Endothelial cell (in vitro differentiated cells): Measurements from ENCODE around the gene RNF212. TPM values are rescaled to one million over a fixed set of nuclear protein-coding genes. Genes with fewer than 3 reads are reported as not detected.

ENCODE experiments used
- DNase-seq: peaks from one replicate; pipeline ENCODE4 v3.0.0; 2021; ENCODE audit warnings: low spot score
- H3K27ac Mint-ChIP-seq: one replicate; pipeline ENCODE4 v1.8.0; 2021; ENCODE audit warnings: mixed read lengths, inconsistent platforms; ENCODE audit not compliant: unreplicated experiment
- H3K27me3 Mint-ChIP-seq: one replicate; pipeline ENCODE4 v1.8.0; 2021; ENCODE audit warnings: mild to moderate bottlenecking, moderate library complexity, mixed read lengths, inconsistent platforms; ENCODE audit not compliant: unreplicated experiment
- H3K36me3 Mint-ChIP-seq: one replicate; pipeline ENCODE4 v1.8.0; 2021; ENCODE audit warnings: mild to moderate bottlenecking, low read depth, mixed read lengths, inconsistent platforms; ENCODE audit not compliant: unreplicated experiment
- H3K4me1 Mint-ChIP-seq: one replicate; pipeline ENCODE4 v1.8.0; 2021; ENCODE audit warnings: mild to moderate bottlenecking, mixed read lengths, inconsistent platforms; ENCODE audit not compliant: unreplicated experiment
- H3K4me3 Mint-ChIP-seq: one replicate; pipeline ENCODE4 v1.8.0; 2021; ENCODE audit warnings: mild to moderate bottlenecking, mixed read lengths, inconsistent platforms; ENCODE audit not compliant: unreplicated experiment
- H3K9me3 Mint-ChIP-seq: one replicate; pipeline ENCODE4 v1.8.0; 2021; ENCODE audit warnings: mixed read lengths, inconsistent platforms; ENCODE audit not compliant: unreplicated experiment
- total RNA-seq: library from RNA; stranded (reverse); fragmentation: NEBNext Ultra II Directional; extraction: Animal tissue kit (Norgen Biotek cat#: 25700); gene quantifications from one replicate; pipeline ENCODE4 v1.2.1, GENCODE V29; 2021; ENCODE audit not compliant: unreplicated experiment
- TF ChIP-seq, protein P1 (sequence below): fragments of 200-600 bp; sonication (generic); IDR thresholded peaks from one replicate; pipeline ENCODE4 v1.5.0; 2021; ENCODE audit warnings: antibody characterized with exemption; ENCODE audit not compliant: unreplicated experiment

The RNF212 gene
- total RNA-seq, 1 donor from 2014 or later, result 3.3 TPM

DNA sequence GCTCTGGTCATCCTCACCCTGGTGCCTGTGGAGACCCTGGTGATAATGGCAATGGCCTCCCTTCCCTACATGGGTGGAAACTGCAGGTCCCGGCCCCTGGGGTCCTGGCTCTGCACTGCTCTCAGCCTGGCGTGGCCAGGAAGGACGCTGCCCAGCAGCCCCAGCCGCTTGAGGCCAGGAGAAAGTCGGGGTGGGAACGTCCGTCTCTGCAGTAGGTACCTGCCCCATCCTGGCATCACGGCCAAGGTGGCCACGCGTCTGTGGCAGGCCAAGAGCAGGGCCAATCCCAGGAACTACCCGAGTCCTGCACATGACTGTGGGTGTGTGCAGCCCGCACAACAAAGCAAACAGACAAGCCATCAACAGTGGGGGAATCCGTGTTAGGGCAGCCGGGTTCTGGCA lies 68.2 kb downstream of the RNF212 start:
- Mint-ChIP-seq H3K4me3 (no peak overlapping the region), H3K9me3 (no peaks in the 10 kb centered on the region), H3K36me3 (peaks cover 4% of the 10 kb centered on the region), H3K4me1 (no peaks in the 10 kb centered on the region), H3K27me3 (peaks cover 21% of the 10 kb centered on the region), H3K27ac (no peak overlapping the region)
- no peak for DNase-seq
- TF ChIP-seq, protein P1, sequence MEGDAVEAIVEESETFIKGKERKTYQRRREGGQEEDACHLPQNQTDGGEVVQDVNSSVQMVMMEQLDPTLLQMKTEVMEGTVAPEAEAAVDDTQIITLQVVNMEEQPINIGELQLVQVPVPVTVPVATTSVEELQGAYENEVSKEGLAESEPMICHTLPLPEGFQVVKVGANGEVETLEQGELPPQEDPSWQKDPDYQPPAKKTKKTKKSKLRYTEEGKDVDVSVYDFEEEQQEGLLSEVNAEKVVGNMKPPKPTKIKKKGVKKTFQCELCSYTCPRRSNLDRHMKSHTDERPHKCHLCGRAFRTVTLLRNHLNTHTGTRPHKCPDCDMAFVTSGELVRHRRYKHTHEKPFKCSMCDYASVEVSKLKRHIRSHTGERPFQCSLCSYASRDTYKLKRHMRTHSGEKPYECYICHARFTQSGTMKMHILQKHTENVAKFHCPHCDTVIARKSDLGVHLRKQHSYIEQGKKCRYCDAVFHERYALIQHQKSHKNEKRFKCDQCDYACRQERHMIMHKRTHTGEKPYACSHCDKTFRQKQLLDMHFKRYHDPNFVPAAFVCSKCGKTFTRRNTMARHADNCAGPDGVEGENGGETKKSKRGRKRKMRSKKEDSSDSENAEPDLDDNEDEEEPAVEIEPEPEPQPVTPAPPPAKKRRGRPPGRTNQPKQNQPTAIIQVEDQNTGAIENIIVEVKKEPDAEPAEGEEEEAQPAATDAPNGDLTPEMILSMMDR, result no peak

DNA sequence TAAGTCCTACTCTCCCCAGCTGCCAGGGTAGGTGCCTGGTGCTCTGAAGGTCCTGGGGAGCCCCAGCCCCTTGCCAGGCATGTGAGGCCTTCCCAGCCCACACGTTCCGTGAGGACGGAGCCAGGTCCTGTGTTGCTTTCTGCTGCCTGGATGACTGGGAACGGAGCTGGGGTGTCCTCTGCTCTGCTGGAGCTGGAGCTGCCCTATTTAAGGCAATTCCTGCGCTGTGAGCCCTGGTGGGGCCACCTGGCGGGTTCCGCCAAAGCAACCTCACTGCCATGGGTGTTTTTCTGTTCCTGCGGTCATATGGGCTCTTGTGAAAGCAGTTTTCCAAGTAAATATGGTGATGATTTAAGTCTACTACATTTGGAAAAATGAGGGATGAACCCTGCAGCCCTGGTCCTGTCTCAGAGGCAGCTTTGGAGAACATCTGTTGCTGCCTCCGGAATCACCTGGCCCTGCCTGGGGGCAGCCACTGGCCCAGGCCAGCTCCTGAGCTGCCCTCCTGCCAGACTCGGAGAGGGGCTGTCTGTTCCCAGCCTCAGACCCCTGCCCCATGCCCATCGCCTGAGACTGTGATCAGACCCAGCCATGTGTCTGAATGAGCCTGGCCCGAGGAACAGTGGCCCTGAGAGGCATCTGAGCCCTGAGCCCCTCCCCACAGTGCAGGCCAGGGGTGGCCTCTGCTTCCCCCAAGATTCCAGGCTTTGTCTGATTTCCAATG lies 68.7 kb downstream of the RNF212 start:
- no peak for DNase-seq
- H3K4me1 Mint-ChIP-seq, result no peaks in the 10 kb centered on the region
- peaks cover 16% of the 10 kb centered on the region for H3K27me3 Mint-ChIP-seq
- peaks cover 4% of the 10 kb centered on the region for H3K36me3 Mint-ChIP-seq
- H3K9me3 Mint-ChIP-seq, result no peaks in the 10 kb centered on the region
- no peak overlapping the region for H3K27ac Mint-ChIP-seq
- TF ChIP-seq, protein P1, result no peak
- no peak overlapping the region for H3K4me3 Mint-ChIP-seq

DNA sequence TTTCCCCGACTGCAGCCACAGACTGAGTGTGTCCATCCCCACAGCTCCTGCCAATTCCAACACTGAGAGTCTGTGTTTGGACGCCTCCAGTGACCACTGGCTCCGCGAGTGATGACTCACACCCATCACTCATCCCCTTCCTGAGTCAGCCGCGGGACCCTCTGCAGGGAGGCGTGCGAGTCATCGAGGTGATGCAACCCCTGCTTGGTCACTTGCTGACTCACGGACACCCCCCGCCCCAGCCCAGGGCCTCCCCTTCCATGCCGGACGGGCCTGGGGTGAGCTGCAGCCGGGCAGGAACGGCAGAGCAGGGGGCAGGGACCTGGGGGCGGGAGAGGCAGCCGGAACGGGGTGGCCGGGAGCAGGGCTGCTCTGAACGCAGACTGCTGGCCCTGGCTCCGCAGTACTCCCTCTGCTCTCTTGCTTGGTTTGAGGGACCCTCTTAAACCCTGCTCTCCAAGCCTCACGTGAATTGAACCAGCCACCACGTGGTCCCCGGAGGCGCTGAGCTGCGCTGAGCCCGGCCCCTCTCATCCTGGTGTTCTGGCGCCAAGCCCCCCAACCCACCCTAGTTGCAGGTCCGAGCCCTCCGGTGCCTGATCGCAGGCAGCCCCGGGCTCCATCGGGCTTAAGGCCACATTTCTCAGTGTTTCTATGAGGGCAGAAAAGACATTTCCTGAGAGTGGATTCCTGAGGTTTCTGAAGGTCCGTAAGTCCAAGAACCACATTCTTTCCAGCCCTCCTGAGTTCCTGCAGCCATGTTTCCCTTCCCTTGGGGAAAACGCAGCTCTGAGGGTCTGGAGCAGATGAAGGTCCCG lies 69.5 kb downstream of the RNF212 start:
- TF ChIP-seq, protein P1, result no peak
- H3K36me3 Mint-ChIP-seq, result peaks cover 4% of the 10 kb centered on the region
- H3K27me3 Mint-ChIP-seq, result peaks cover 16% of the 10 kb centered on the region
- no peak overlapping the region for H3K27ac Mint-ChIP-seq
- H3K4me1 Mint-ChIP-seq, result no peaks in the 10 kb centered on the region
- no peaks in the 10 kb centered on the region for H3K9me3 Mint-ChIP-seq
- no peak for DNase-seq
- no peak overlapping the region for H3K4me3 Mint-ChIP-seq

DNA sequence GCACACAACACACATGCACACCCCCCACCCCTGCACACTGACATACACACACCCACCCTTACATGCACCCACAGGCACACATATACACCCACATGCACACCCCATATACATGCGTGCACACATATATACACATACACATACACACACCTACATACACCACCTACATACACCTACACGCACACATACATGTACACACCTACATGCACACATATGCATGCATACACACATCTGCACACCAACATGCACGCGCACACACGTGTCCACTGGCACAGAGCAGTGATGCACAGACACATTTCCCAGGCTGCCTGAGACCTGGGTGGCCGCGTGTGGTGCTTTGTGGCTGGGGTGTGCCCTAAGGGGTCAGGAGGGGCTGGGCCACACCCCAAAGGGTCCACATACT lies 70.2 kb downstream of the RNF212 start:
- Mint-ChIP-seq H3K4me1 (no peaks in the 10 kb centered on the region), H3K27me3 (peaks cover 14% of the 10 kb centered on the region), H3K36me3 (peaks cover 4% of the 10 kb centered on the region), H3K27ac (no peak overlapping the region), H3K4me3 (no peak overlapping the region), H3K9me3 (no peaks in the 10 kb centered on the region)
- TF ChIP-seq, protein P1, result no peak
- DNase-seq, result no peak
